SK-N-SH (cell line): ENCODE measurements around the gene CXCR5. TPM values are rescaled to one million over a fixed set of nuclear protein-coding genes. Genes with fewer than 3 reads are reported as not detected.
A peak's percentile ranks its signal among the peaks of the same experiment; 100 is the strongest.

Experiments used
- CTCF ChIA-PET: fragments of 300-600, 350-600 bp; formaldehyde crosslinking; extraction: SDS; loops from one replicate; lab custom pipeline; 2021; lab: Yijun Ruan, JAX
- POLR2A ChIA-PET: fragments of 350-600 bp; sonication (Branson Sonifier 250); formaldehyde crosslinking; extraction: SDS; loops from one replicate; lab custom pipeline; 2020; ENCODE audit warnings: antibody characterized with exemption, inconsistent platforms; lab: Yijun Ruan, JAX
- DNase-seq: peaks from one replicate; pipeline ENCODE4 v3.0.0; 2012
- H2AFZ ChIP-seq: fragments of 200-600 bp; sonication (generic); 2 replicates; pipeline ENCODE4 v1.8.1; 2016; ENCODE audit warnings: antibody characterized with exemption, mild to moderate bottlenecking, low read depth
- H3F3A ChIP-seq: fragments of 200-600 bp; sonication (generic); replicated peaks from 2 replicates; pipeline ENCODE3; 2016; ENCODE audit warnings: antibody characterized with exemption, mild to moderate bottlenecking; ENCODE audit not compliant: insufficient read depth
- H3K27ac ChIP-seq, 2 experiments: fragments of 200-500 bp in 1 of 2; fragments of 200-600 bp in 1 of 2; sonication (Bioruptor generic) in 1 of 2; sonication (generic), shearing (Covaris generic) in 1 of 2; 2 replicates each; pipeline versions ENCODE4 v1.5.1 to v1.6.1; 2014 to 2016; ENCODE audit warnings: low read depth in 2 of 2, inconsistent platforms in 1 of 2, low read length in 1 of 2, mild to moderate bottlenecking in 1 of 2, mixed read lengths in 1 of 2
- H3K27me3 ChIP-seq: fragments of 200-600 bp; sonication (generic), shearing (Covaris generic); 2 replicates; pipeline ENCODE4 v1.6.1; 2016; ENCODE audit warnings: mixed run types; ENCODE audit not compliant: insufficient read depth
- H3K36me3 ChIP-seq, 2 experiments: fragments of 200-500 bp in 1 of 2; fragments of 200-600 bp in 1 of 2; sonication (Bioruptor generic) in 1 of 2; sonication (generic) in 1 of 2; replicated peaks in 1 of 2; 2 replicates each; pipeline versions ENCODE3 to v1.5.1; 2014 to 2016; ENCODE audit warnings: low read length in 1 of 2, mild to moderate bottlenecking in 1 of 2; ENCODE audit not compliant: insufficient read depth in 2 of 2, control insufficient read depth in 1 of 2
- H3K4me1 ChIP-seq, 2 experiments: fragments of 200-500 bp in 1 of 2; fragments of 200-600 bp in 1 of 2; sonication (Bioruptor generic) in 1 of 2; sonication (generic), shearing (Covaris generic) in 1 of 2; 2 replicates each; pipeline versions ENCODE4 v1.5.1 to v1.6.1; 2014 to 2016; ENCODE audit warnings: low read depth in 1 of 2, low read length in 1 of 2, mixed run types in 1 of 2; ENCODE audit not compliant: insufficient read depth in 2 of 2, control insufficient read depth in 1 of 2
- H3K4me2 ChIP-seq: fragments of 200-600 bp; sonication (generic), shearing (Covaris generic); 2 replicates; pipeline ENCODE4 v1.6.1; 2017; ENCODE audit warnings: mixed run types
- H3K4me3 ChIP-seq, 2 experiments: fragments of 200-500 bp in 1 of 2; fragments of 200-600 bp in 1 of 2; sonication (Bioruptor generic) in 1 of 2; sonication (generic), shearing (Covaris generic) in 1 of 2; 2 replicates each; pipeline versions ENCODE4 v1.5.1 to v1.8.1; 2014 to 2016; ENCODE audit warnings: low read depth in 2 of 2, inconsistent platforms in 1 of 2, low read length in 1 of 2, mild to moderate bottlenecking in 1 of 2, mixed read lengths in 1 of 2, moderate library complexity in 1 of 2
- H3K79me2 ChIP-seq: fragments of 200-600 bp; sonication (generic); 2 replicates; pipeline ENCODE4 v1.8.1; 2017; ENCODE audit warnings: mild to moderate bottlenecking; ENCODE audit not compliant: insufficient read depth
- H3K9ac ChIP-seq: fragments of 200-600 bp; sonication (generic); 2 replicates; pipeline ENCODE4 v1.6.1; 2017; ENCODE audit warnings: mixed run types
- H3K9me2 ChIP-seq: fragments of 200-600 bp; sonication (generic); 2 replicates; pipeline ENCODE4 v1.6.1; 2017; ENCODE audit warnings: mixed run types
- H3K9me3 ChIP-seq: fragments of 200-600 bp; sonication (generic); 2 replicates; pipeline ENCODE4 v1.6.1; 2017; ENCODE audit warnings: mixed run types, mild to moderate bottlenecking, moderate library complexity
- H4K20me1 ChIP-seq: fragments of 200-600 bp; sonication (generic); 2 replicates; pipeline ENCODE4 v1.6.1; 2017; ENCODE audit warnings: mild to moderate bottlenecking, mixed run types; ENCODE audit not compliant: insufficient read depth
- CHD2 ChIP-seq: fragments of 150-350 bp; IDR thresholded peaks from 2 replicates; pipeline ENCODE4 v1.6.1; 2018; ENCODE audit warnings: low read length; ENCODE audit not compliant: partially characterized antibody
- EP300 ChIP-seq, 2 experiments: IDR thresholded peaks; 2 replicates each; pipeline versions ENCODE4 v1.4.0 to v1.6.1; 2012; ENCODE audit warnings: borderline replicate concordance in 1 of 2, low read depth in 1 of 2, low read length in 1 of 2
- FOXM1 ChIP-seq: IDR thresholded peaks from 2 replicates; pipeline ENCODE4 v1.4.0; 2012; ENCODE audit warnings: low read depth, mild to moderate bottlenecking
- MAX ChIP-seq: IDR thresholded peaks from 2 replicates; pipeline ENCODE4 v1.4.0; 2012; ENCODE audit warnings: low read depth
- PBX3 ChIP-seq: IDR thresholded peaks from 2 replicates; pipeline ENCODE4; 2012
- RAD21 ChIP-seq: IDR thresholded peaks from 2 replicates; pipeline ENCODE4 v1.6.1; 2012; ENCODE audit warnings: mild to moderate bottlenecking, low read length
- TCF12 ChIP-seq: IDR thresholded peaks from 2 replicates; pipeline ENCODE4 v1.4.0; 2012
- USF1 ChIP-seq: IDR thresholded peaks from 2 replicates; pipeline ENCODE4 v1.4.0; 2012; ENCODE audit warnings: low read depth, borderline replicate concordance
- WGBS: methylation state at CpG from one replicate; pipeline ENCODE4 v1.1.6; 2017; ENCODE audit warnings: low lambda C conversion rate; 5-methylcytosine and 5-hydroxymethylcytosine counted together
- polyA plus RNA-seq, 3 experiments: library from polyadenylated mRNA; depleted of rRNA; stranded (reverse); fragments of >200 nt; gene quantifications; 2 replicates each; pipeline ENCODE4 v1.2.3, GENCODE V29; 2012
- TF ChIP-seq, protein P1 (sequence below): fragments of 150-350 bp; IDR thresholded peaks from 2 replicates; pipeline ENCODE4 v1.6.1; 2017; ENCODE audit warnings: antibody characterized with exemption, low read length, low read depth, borderline replicate concordance
- TF ChIP-seq, protein P2 (sequence below): fragments of 150-350 bp; IDR thresholded peaks from 2 replicates; pipeline ENCODE4 v1.6.1; 2016; ENCODE audit warnings: mild to moderate bottlenecking, low read depth, low read length

Gene CXCR5
- polyA plus RNA-seq, 1 of the 3 experiments (the other 2 are of a cell fraction) = 0.02 TPM

DNA sequence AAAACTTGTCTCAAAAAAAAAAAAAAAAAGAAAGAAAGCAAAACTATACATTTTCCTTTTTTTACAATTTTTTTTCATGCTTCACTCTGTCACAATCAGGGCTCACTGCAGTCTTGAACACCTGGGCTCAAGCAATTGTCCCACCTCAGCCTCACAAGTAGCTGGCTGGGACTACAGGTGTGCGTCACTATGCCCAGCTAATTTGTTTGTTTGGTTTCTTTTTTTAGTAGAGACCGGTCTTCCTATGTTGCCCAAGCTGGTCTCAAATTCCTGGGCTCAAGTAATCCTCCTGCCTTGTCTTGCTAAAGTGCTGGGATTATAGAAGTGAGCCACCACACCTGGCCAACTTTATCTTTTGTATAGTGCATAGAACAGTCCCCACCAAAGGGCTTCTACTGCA lies 15.0 kb upstream of the CXCR5 start:
- TF ChIP-seq, protein P1, sequence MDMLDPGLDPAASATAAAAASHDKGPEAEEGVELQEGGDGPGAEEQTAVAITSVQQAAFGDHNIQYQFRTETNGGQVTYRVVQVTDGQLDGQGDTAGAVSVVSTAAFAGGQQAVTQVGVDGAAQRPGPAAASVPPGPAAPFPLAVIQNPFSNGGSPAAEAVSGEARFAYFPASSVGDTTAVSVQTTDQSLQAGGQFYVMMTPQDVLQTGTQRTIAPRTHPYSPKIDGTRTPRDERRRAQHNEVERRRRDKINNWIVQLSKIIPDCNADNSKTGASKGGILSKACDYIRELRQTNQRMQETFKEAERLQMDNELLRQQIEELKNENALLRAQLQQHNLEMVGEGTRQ = no peak
- TF ChIP-seq EP300 (IDR thresholded peaks at IDR 0.05; ENCODE audit: borderline replicate concordance in 1 of 2, low read depth in 1 of 2, low read length in 1 of 2) = no peak
- TF ChIP-seq, protein P2, sequence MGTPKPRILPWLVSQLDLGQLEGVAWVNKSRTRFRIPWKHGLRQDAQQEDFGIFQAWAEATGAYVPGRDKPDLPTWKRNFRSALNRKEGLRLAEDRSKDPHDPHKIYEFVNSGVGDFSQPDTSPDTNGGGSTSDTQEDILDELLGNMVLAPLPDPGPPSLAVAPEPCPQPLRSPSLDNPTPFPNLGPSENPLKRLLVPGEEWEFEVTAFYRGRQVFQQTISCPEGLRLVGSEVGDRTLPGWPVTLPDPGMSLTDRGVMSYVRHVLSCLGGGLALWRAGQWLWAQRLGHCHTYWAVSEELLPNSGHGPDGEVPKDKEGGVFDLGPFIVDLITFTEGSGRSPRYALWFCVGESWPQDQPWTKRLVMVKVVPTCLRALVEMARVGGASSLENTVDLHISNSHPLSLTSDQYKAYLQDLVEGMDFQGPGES = no peak
- TF ChIP-seq TCF12 = no peak
- no peak for TF ChIP-seq FOXM1
- H3K79me2 ChIP-seq = no peaks in the 10 kb centered on the region
- no peaks in the 10 kb centered on the region for H4K20me1 ChIP-seq
- H3K9me2 ChIP-seq = no peaks in the 10 kb centered on the region
- no peaks in the 10 kb centered on the region for H3F3A ChIP-seq
- H3K4me3 ChIP-seq = no peak overlapping the region
- DNase-seq = no peak
- H3K4me1 ChIP-seq = no peaks in the 10 kb centered on the region; a peak in 1 of 4 replicates
- ChIA-PET POLR2A (no interaction called here), CTCF (interaction anchor here (0.9 kb wide), 1 partner anchor 9 kb away, joined by 3 read pairs; no protein-coding TSS in a partner anchor)
- WGBS = 76% methylated on average over 2 of the region's 2 CpGs
- H3K27me3 ChIP-seq = no peaks in the 10 kb centered on the region; the same call in 1 of the 2 replicates
- H2AFZ ChIP-seq = no peak overlapping the region
- H3K27ac ChIP-seq = no peak overlapping the region
- H3K36me3 ChIP-seq = no peaks in the 10 kb centered on the region
- no peak overlapping the region for H3K4me2 ChIP-seq
- no peaks in the 10 kb centered on the region for H3K9me3 ChIP-seq
- H3K9ac ChIP-seq = no peak overlapping the region

- H3K27ac ChIP-seq = no peak overlapping the region
- H3K9me2 ChIP-seq = no peaks in the 10 kb centered on the region
- peak; percentile 14 for DNase-seq
- no peaks in the 10 kb centered on the region for H3K79me2 ChIP-seq
- no peaks in the 10 kb centered on the region; the same call in 1 of the 2 replicates for H3K27me3 ChIP-seq
- CTCF ChIA-PET = interaction anchor here (0.5 to 1.6 kb wide), 4 partner anchors 57 to 110 kb away, joined by 3 to 5 read pairs (median 4); no protein-coding TSS in a partner anchor
- H4K20me1 ChIP-seq = no peaks in the 10 kb centered on the region
- no peak overlapping the region for H2AFZ ChIP-seq
- H3K36me3 ChIP-seq = no peaks in the 10 kb centered on the region
- no peaks in the 10 kb centered on the region for H3K9me3 ChIP-seq
- POLR2A ChIA-PET = interaction anchor here (0.5 kb wide), 1 partner anchor 8 kb away, joined by 3 read pairs; no protein-coding TSS in a partner anchor
- WGBS = 82% methylated on average over 10 of the region's 14 CpGs
- TF ChIP-seq, protein P1 = no peak
- TF ChIP-seq RAD21 = no peak
- no peak for TF ChIP-seq CHD2
- TF ChIP-seq USF1 = no peak
- no peak for TF ChIP-seq PBX3
- TF ChIP-seq, protein P2 = no peak
- no peak for TF ChIP-seq MAX
- TF ChIP-seq FOXM1 = no peak
- H3K4me2 ChIP-seq = no peak overlapping the region
- no peak overlapping the region for H3K9ac ChIP-seq
- H3K4me3 ChIP-seq = no peak overlapping the region
- no peaks in the 10 kb centered on the region; a peak in 1 of 4 replicates for H3K4me1 ChIP-seq
- no peaks in the 10 kb centered on the region for H3F3A ChIP-seq
These were observed 13.0 kb upstream of the CXCR5 start for GRCh38 chr11:118870396-118871343.
